Stomach (tissue), 9 donors: Measurements from ENCODE around the gene BCL2. TPM values are rescaled to one million over a fixed set of nuclear protein-coding genes. Genes with fewer than 3 reads are reported as not detected.

ENCODE experiments used
- DNase-seq, 2 donors: peaks; one replicate each; pipeline versions ENCODE4 v3.0.0 to v3.0.0-alpha.2; 2013 to 2019
- H3K27ac ChIP-seq, 5 donors: fragments of 200-600 bp in 4 of 5; sonication (generic) in 4 of 5; one replicate each; pipeline ENCODE4 v1.5.1; 2013 to 2019; ENCODE audit warnings: mild to moderate bottlenecking in 1 of 5, moderate library complexity in 1 of 5
- H3K27me3 ChIP-seq, 3 donors: fragments of 200-600 bp; sonication (generic); one replicate each; pipeline ENCODE4 v1.5.1; 2017 to 2019; ENCODE audit warnings: mixed run types in 1 of 3
- H3K36me3 ChIP-seq, 4 donors: fragments of 200-600 bp; sonication (generic); 1 replicate in 3 of 4; 2 replicates in 1 of 4; pipeline ENCODE4 v1.5.1; 2016 to 2019
- H3K4me1 ChIP-seq, 4 donors: fragments of 200-600 bp; sonication (generic); one replicate each; pipeline ENCODE4 v1.5.1; 2016 to 2019
- H3K4me3 ChIP-seq, 4 donors: fragments of 200-600 bp; sonication (generic) in 3 of 4; one replicate each; pipeline ENCODE4 v1.5.1; 2016 to 2019; ENCODE audit warnings: mild to moderate bottlenecking in 1 of 4
- H3K9me3 ChIP-seq, 4 donors: fragments of 200-600 bp; sonication (generic); one replicate each; pipeline ENCODE4 v1.5.1; 2016 to 2019
- CTCF ChIP-seq, 7 experiments: fragments of 450-650 bp in 4 of 7; fragments of 200-600 bp in 3 of 7; sonication (generic) in 3 of 7; IDR thresholded peaks; one replicate each; pipeline ENCODE4 v1.5.1; 2016 to 2019; ENCODE audit warnings: antibody characterized with exemption in 7 of 7, control low read depth in 2 of 7, mild to moderate bottlenecking in 1 of 7
- EP300 ChIP-seq: sonication (generic); formaldehyde crosslinking; IDR thresholded peaks from one replicate; pipeline ENCODE4 v1.6.1; 2017; ENCODE audit warnings: antibody characterized with exemption
- POLR2A ChIP-seq, 4 donors: fragments of 450-650 bp; IDR thresholded peaks; one replicate each; pipeline ENCODE4 v1.6.1; 2016; ENCODE audit warnings: antibody characterized with exemption in 4 of 4, control low read depth in 2 of 4, mild to moderate bottlenecking in 1 of 4, moderate library complexity in 1 of 4
- POLR2AphosphoS5 ChIP-seq, 3 donors: sonication (generic); formaldehyde crosslinking; IDR thresholded peaks; one replicate each; pipeline ENCODE4 v1.6.1; 2016; ENCODE audit warnings: antibody characterized with exemption in 3 of 3
- WGBS, 5 donors: extraction: QIAGEN DNeasy Blood & Tissue Kit in 3 of 5; methylation state at CpG; one replicate each; pipeline versions ENCODE4 v1.1.5 to v1.1.7; 2013 to 2018; 5-methylcytosine and 5-hydroxymethylcytosine counted together
- intact Hi-C: fragments of 100-400 bp; cut with DNase I; formaldehyde crosslinking; loops from one replicate; pipeline ENCODE4 v1.15.1; 2023; ENCODE audit warnings: low total_unique reads
- polyA plus RNA-seq, 3 donors: library from polyadenylated mRNA; stranded (reverse); fragments of 200-250 nt; gene quantifications; one replicate each; pipeline ENCODE4 v1.2.3, GENCODE V29; 2013
- total RNA-seq, 5 donors: library from RNA; depleted of rRNA; stranded (reverse); fragments of >200 nt; gene quantifications; one replicate each; pipeline versions ENCODE4 v1.1.0 to v1.2.3, GENCODE V29; 2014 to 2016
- donor health status: healthy with polysubstance abuse.
- donor health status: Bipolar disorder and iron deficiency.
- donor health status: healthy.

BCL2 gene
- total and polyA plus RNA-seq, 8 donors = 1.5 to 53.9 (median 6.0) TPM

- DNase-seq = no peak
- TF ChIP-seq EP300 (no peak), POLR2AphosphoS5 (IDR thresholded peaks at IDR 0.05) (no peak)
Measured at GRCh38 chr18:63181706-63182309, 137.8 kb downstream of the BCL2 start.

GRCh38 chr18:63180971-63181376 is 138.6 kb downstream of the BCL2 start:
- 78 to 82% (median 81%) methylated on average over 5 of the region's 5 CpGs for WGBS, 5 donors
- intact Hi-C loops = no loop called here
- Histone ChIP-seq H3K36me3 (no peaks in the 10 kb centered on the region), H3K4me3 (no peak overlapping the region), H3K4me1 (peaks cover 0 to 59% (median 31%) of the 10 kb centered on the region in 4 donors), H3K27ac (no peak overlapping the region), H3K27me3 (no peaks in the 10 kb centered on the region), H3K9me3 (no peaks in the 10 kb centered on the region)
- no peak for TF ChIP-seq EP300
- TF ChIP-seq CTCF (IDR thresholded peaks at IDR 0.05) = no peak
- TF ChIP-seq POLR2AphosphoS5 (IDR thresholded peaks at IDR 0.05) = no peak
- no peak for TF ChIP-seq POLR2A (IDR thresholded peaks at IDR 0.05)
- no peak for DNase-seq

More at GRCh38 chr18:63181706-63182309, 137.8 kb downstream of the BCL2 start:
- no peak overlapping the region for H3K4me3 ChIP-seq
- WGBS, 5 donors = 55 to 78% (median 72%) methylated on average over 5 of the region's 5 CpGs
- H3K4me1 ChIP-seq = peaks cover 0 to 67% (median 36%) of the 10 kb centered on the region in 4 donors
- H3K27ac ChIP-seq = peak overlapping the region in 1 of 5 donors; percentile 21
- H3K9me3 ChIP-seq = no peaks in the 10 kb centered on the region
- no peaks in the 10 kb centered on the region for H3K36me3 ChIP-seq
- intact Hi-C loops = no loop called here
- H3K27me3 ChIP-seq = no peaks in the 10 kb centered on the region

GRCh38 chr18:63180321-63180720 is 139.2 kb downstream of the BCL2 start:
- 67 to 78% (median 74%) methylated on average over 5 to 11 of the region's 11 CpGs for WGBS, 5 donors
- peaks cover 0 to 55% (median 31%) of the 10 kb centered on the region in 4 donors for H3K4me1 ChIP-seq
- TF ChIP-seq POLR2AphosphoS5 (IDR thresholded peaks at IDR 0.05) = no peak
- no peak for TF ChIP-seq POLR2A (IDR thresholded peaks at IDR 0.05)
- TF ChIP-seq EP300 = no peak
- TF ChIP-seq CTCF (IDR thresholded peaks at IDR 0.05) = no peak
- no peak overlapping the region for H3K27ac ChIP-seq
- DNase-seq = no peak
- intact Hi-C loops = no loop called here
- no peaks in the 10 kb centered on the region for H3K36me3 ChIP-seq
- no peaks in the 10 kb centered on the region for H3K9me3 ChIP-seq
- no peaks in the 10 kb centered on the region for H3K27me3 ChIP-seq
- no peak overlapping the region for H3K4me3 ChIP-seq

GRCh38 chr18:63179422-63179821 is 140.1 kb downstream of the BCL2 start:
- intact Hi-C loops = no loop called here
- Histone ChIP-seq H3K27me3 (no peaks in the 10 kb centered on the region), H3K4me1 (peaks cover 0 to 54% (median 30%) of the 10 kb centered on the region in 4 donors), H3K36me3 (no peaks in the 10 kb centered on the region), H3K9me3 (no peaks in the 10 kb centered on the region), H3K4me3 (no peak overlapping the region), H3K27ac (peak overlapping the region in 1 of 5 donors; percentile 78)
- no peak for DNase-seq
- 92 to 97% (median 96%) methylated on average over 9 of the region's 9 CpGs for WGBS, 5 donors
- TF ChIP-seq POLR2A (IDR thresholded peaks at IDR 0.05) = no peak
- TF ChIP-seq POLR2AphosphoS5 (IDR thresholded peaks at IDR 0.05) = no peak
- TF ChIP-seq CTCF (IDR thresholded peaks at IDR 0.05) = no peak
- no peak for TF ChIP-seq EP300

GRCh38 chr18:63178971-63179370 is 140.6 kb downstream of the BCL2 start:
- Histone ChIP-seq H3K4me1 (peaks cover 0 to 54% (median 28%) of the 10 kb centered on the region in 4 donors), H3K27ac (peak overlapping the region in 2 of 5 donors; percentile 22 to 78), H3K9me3 (no peaks in the 10 kb centered on the region), H3K36me3 (no peaks in the 10 kb centered on the region), H3K27me3 (no peaks in the 10 kb centered on the region), H3K4me3 (no peak overlapping the region)
- TF ChIP-seq EP300 (no peak), POLR2A (IDR thresholded peaks at IDR 0.05) (no peak), CTCF (IDR thresholded peaks at IDR 0.05) (no peak), POLR2AphosphoS5 (IDR thresholded peaks at IDR 0.05) (no peak)
- intact Hi-C loops = no loop called here
- DNase-seq = no peak
- WGBS, 5 donors = 88 to 92% (median 90%) methylated on average over 2 of the region's 2 CpGs
